ENCODE data around the gene DAD1. TPM values are rescaled to one million over a fixed set of nuclear protein-coding genes. Genes with fewer than 3 reads are reported as not detected.

Gene DAD1
- total RNA-seq, 1 experiment from 2014 or later, result 162 TPM

DNA sequence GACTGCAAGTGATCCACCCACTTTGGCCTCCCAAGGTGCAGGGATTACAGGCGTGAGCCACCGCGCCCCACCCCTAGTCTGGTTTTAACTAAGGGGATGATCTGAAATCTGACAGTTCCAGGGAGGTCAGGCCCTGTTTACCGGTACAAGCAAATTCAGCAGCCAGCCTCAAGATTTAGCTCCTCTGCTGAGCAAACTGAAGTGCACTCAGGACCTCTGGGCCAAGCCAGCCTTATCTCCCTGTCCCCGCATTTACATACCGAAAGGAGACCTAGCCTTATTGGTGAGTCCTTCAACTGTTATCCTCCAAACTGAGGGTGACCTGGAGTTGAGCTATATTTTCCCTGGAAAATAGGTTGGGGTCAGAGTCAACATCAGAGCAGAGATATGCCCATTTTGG lies 8.2 kb upstream of the DAD1 start:
- Histone ChIP-seq H2AFZ (ENCODE audit: low read depth, low read length, poor library complexity, severe bottlenecking) (peak overlapping the region; percentile 93), H3K9me2 (ENCODE audit: insufficient read depth) (no peaks in the 10 kb centered on the region), H3K27ac (ENCODE audit: low read depth, low read length) (no peak overlapping the region), H3K4me3 (replicated peaks in 1 of 2; ENCODE audit: low read depth in 1 of 2, low read length in 2 of 2) (no peak overlapping the region), H3K36me3 (ENCODE audit: control insufficient read depth in 1 of 2, insufficient read depth in 2 of 2, low read length in 2 of 2) (no peaks in the 10 kb centered on the region; a peak in 1 of 4 replicates), H3K27me3 (ENCODE audit: insufficient read depth, low read length) (peaks cover 10% of the 10 kb centered on the region; the same call in 1 of the 2 replicates), H4K20me1 (ENCODE audit: insufficient read depth) (no peaks in the 10 kb centered on the region), H3K9me3 (ENCODE audit: control insufficient read depth in 1 of 2, insufficient read depth in 1 of 2, low read depth in 1 of 2, low read length in 2 of 2) (no peaks in the 10 kb centered on the region), H3K9ac (ENCODE audit: low read length) (no peak overlapping the region), H3K79me2 (ENCODE audit: insufficient read depth, low read length) (no peaks in the 10 kb centered on the region), H3K4me1 (ENCODE audit: control insufficient read depth in 1 of 2, insufficient read depth in 2 of 2, low read length in 2 of 2) (peaks cover 4 to 35% of the 10 kb centered on the region in 2 experiments), H3K4me2 (ENCODE audit: low read length) (peak overlapping the region; percentile 95)
- ChIA-PET CTCF (interaction anchor here (0.9 to 2.5 kb wide), 3 partner anchors 8 to 27 kb away, joined by 3 to 31 read pairs (median 7); partner anchors contain the start of gene DAD1), RAD21 (ENCODE audit: low non-redundant PET in 1 of 2, low total read pairs in 2 of 2, uncharacterized antibody in 2 of 2, unreplicated experiment in 2 of 2) (no interaction called here), POLR2A (interaction anchor here (1.0 kb wide), 1 partner anchor 8 kb away, joined by 4 read pairs; the partner anchor contains the start of gene DAD1)
- BruUV-seq (replicated peaks), result no TSS peak
- intact Hi-C loops (cut with micrococcal nuclease), result no loop called here
- DNase-seq (ENCODE audit: low read depth, low spot score) (no peak), ATAC-seq (no peak)
- TF ChIP-seq CBX3 (IDR thresholded peaks at IDR 0.05; ENCODE audit: low read depth) (no peak), YY1 (IDR thresholded peaks at IDR 0.05; ENCODE audit: extremely low read depth, insufficient replicate concordance, low read depth, low read length) (no peak), CEBPB (IDR thresholded peaks at IDR 0.05; ENCODE audit: low read depth) (no peak), SRF (IDR thresholded peaks at IDR 0.05; ENCODE audit: low read depth) (no peak), JUND (IDR thresholded peaks at IDR 0.05) (no peak), EGR1 (IDR thresholded peaks at IDR 0.05; ENCODE audit: low read depth) (no peak), TCF7L2 (IDR thresholded peaks at IDR 0.05; ENCODE audit: borderline replicate concordance, extremely low read depth, insufficient read depth, insufficient read length) (no peak), SP1 (IDR thresholded peaks at IDR 0.05; ENCODE audit: low read depth) (no peak), ZNF274 (IDR thresholded peaks at IDR 0.05; ENCODE audit: low read depth, low read length) (no peak), POLR2A (IDR thresholded peaks at IDR 0.05; ENCODE audit: borderline replicate concordance, extremely low read depth, insufficient read depth, insufficient read length) (no peak)
- TF ChIP-seq, protein P1, sequence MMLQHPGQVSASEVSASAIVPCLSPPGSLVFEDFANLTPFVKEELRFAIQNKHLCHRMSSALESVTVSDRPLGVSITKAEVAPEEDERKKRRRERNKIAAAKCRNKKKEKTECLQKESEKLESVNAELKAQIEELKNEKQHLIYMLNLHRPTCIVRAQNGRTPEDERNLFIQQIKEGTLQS (IDR thresholded peaks at IDR 0.05), result no peak
- TF ChIP-seq, protein P2, sequence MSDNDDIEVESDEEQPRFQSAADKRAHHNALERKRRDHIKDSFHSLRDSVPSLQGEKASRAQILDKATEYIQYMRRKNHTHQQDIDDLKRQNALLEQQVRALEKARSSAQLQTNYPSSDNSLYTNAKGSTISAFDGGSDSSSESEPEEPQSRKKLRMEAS (IDR thresholded peaks at IDR 0.05), result no peak
